SH-SY5Y (cell line): Measurements from ENCODE around the gene PCGF3.

Source experiments
- GATA2 ChIP-seq: IDR thresholded peaks from 2 replicates; pipeline ENCODE4 v1.6.1; 2011; ENCODE audit warnings: mild to moderate bottlenecking, low read depth, low read length
- GATA3 ChIP-seq: IDR thresholded peaks from 2 replicates; pipeline ENCODE4 v1.6.1; 2011; ENCODE audit warnings: low read depth, mild to moderate bottlenecking, low read length, moderate library complexity

GRCh38 chr4:692771-693554, 12.7 kb upstream of the PCGF3 start:
- no peak for TF ChIP-seq GATA2
- TF ChIP-seq GATA3: no peak
